ENCODE measurements around the gene HRH3. TPM values are rescaled to one million over a fixed set of nuclear protein-coding genes. Genes with fewer than 3 reads are reported as not detected.

Gene HRH3
- total RNA-seq, 1 donor from 2014 or later, result 0.09 TPM

GRCh38 chr20:62241506-62241905 is 21.4 kb upstream of the HRH3 start:
- DNase-seq (ENCODE audit: low spot score), result no peak
- peaks cover 12% of the 10 kb centered on the region for H3F3A ChIP-seq (ENCODE audit: low read depth)
- TF ChIP-seq EZH2phosphoT487 (IDR thresholded peaks at IDR 0.05) (no peak), EZH2 (IDR thresholded peaks at IDR 0.05) (no peak)
- TF ChIP-seq, protein P1, sequence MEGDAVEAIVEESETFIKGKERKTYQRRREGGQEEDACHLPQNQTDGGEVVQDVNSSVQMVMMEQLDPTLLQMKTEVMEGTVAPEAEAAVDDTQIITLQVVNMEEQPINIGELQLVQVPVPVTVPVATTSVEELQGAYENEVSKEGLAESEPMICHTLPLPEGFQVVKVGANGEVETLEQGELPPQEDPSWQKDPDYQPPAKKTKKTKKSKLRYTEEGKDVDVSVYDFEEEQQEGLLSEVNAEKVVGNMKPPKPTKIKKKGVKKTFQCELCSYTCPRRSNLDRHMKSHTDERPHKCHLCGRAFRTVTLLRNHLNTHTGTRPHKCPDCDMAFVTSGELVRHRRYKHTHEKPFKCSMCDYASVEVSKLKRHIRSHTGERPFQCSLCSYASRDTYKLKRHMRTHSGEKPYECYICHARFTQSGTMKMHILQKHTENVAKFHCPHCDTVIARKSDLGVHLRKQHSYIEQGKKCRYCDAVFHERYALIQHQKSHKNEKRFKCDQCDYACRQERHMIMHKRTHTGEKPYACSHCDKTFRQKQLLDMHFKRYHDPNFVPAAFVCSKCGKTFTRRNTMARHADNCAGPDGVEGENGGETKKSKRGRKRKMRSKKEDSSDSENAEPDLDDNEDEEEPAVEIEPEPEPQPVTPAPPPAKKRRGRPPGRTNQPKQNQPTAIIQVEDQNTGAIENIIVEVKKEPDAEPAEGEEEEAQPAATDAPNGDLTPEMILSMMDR (IDR thresholded peaks at IDR 0.05), result no peak
- H3K4me2 ChIP-seq, result no peak overlapping the region
- H3K79me2 ChIP-seq (ENCODE audit: low read depth), result peaks cover 79% of the 10 kb centered on the region
- no peaks in the 10 kb centered on the region for H3K9me3 Mint-ChIP-seq
- peak overlapping the region; percentile 38 for H3K4me3 Mint-ChIP-seq
- H3K4me1 ChIP-seq, result peaks cover 17% of the 10 kb centered on the region
- H3K4me1 Mint-ChIP-seq, result peaks cover 32% of the 10 kb centered on the region
- H4K20me1 ChIP-seq (ENCODE audit: low read depth), result peaks cover 79% of the 10 kb centered on the region
- H3K36me3 Mint-ChIP-seq, result peaks cover 8% of the 10 kb centered on the region
- H3K9ac ChIP-seq, result no peak overlapping the region
- no peak overlapping the region for H3K27ac Mint-ChIP-seq
- H3K36me3 ChIP-seq, result no peaks in the 10 kb centered on the region
- no peaks in the 10 kb centered on the region for H3K27me3 ChIP-seq
- no peak overlapping the region for H3K4me3 ChIP-seq
- H3K27me3 Mint-ChIP-seq (ENCODE audit: insufficient read depth, low read depth), result peaks cover 2% of the 10 kb centered on the region
- no peak overlapping the region for H2AFZ ChIP-seq (replicated peaks)
- H3K9me3 ChIP-seq (ENCODE audit: low read depth), result no peaks in the 10 kb centered on the region
- H3K27ac ChIP-seq, result no peak overlapping the region

DNA sequence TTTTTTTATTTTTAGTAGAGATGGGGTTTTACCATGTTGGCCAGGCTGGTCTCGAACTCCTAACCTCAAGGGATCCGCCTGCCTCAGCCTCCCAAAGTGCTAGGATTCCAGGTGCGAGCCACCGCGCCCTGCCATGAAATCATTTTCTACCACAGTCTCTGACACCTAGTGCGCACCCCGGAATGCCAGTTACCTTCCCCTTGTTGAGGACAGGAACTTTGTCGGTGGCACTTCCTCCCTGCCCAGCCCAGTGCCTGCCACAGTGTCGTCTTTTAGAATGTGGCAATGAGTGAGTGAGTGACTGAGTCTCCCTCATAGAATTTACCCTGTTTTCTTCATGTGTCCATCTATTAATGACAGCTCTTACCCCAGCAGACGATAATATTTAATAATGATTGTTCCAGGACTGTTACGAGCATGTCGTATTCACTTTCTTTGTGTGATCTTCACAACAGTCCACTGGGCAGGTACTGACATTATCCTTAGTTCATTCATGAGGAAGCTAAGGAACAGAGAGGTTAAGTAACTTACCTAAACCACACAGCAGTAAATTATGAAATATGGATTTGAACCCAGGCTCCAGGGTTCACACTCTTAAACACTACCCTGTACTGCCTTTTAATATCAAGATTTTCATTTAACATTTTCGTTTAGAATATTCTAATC is 20.1 kb upstream of the HRH3 start:
- H3K4me3 ChIP-seq, result no peak overlapping the region
- H3K79me2 ChIP-seq (ENCODE audit: low read depth), result peaks cover 66% of the 10 kb centered on the region

GRCh38 chr20:62239278-62239879 is 19.3 kb upstream of the HRH3 start:
- H3K79me2 ChIP-seq (ENCODE audit: low read depth), result peaks cover 58% of the 10 kb centered on the region
- H3F3A ChIP-seq (ENCODE audit: low read depth), result peaks cover 12% of the 10 kb centered on the region
- peak overlapping the region; percentile 90 for H3K4me3 ChIP-seq
- H3K36me3 ChIP-seq, result no peaks in the 10 kb centered on the region
- DNase-seq (ENCODE audit: low spot score), result no peak
- H3K27ac Mint-ChIP-seq, result no peak overlapping the region
- no peak overlapping the region for H2AFZ ChIP-seq (replicated peaks)
- no peaks in the 10 kb centered on the region for H3K27me3 ChIP-seq
- H3K9ac ChIP-seq, result peak overlapping the region; percentile 76
- TF ChIP-seq EZH2 (IDR thresholded peaks at IDR 0.05) (no peak), EZH2phosphoT487 (IDR thresholded peaks at IDR 0.05) (no peak)
- TF ChIP-seq, protein P1 (IDR thresholded peaks at IDR 0.05), result no peak
- peaks cover 49% of the 10 kb centered on the region for H3K4me1 Mint-ChIP-seq
- H3K4me3 Mint-ChIP-seq, result peak overlapping the region; percentile 92
- peaks cover 58% of the 10 kb centered on the region for H4K20me1 ChIP-seq (ENCODE audit: low read depth)
- H3K27me3 Mint-ChIP-seq (ENCODE audit: insufficient read depth, low read depth), result peaks cover 4% of the 10 kb centered on the region
- no peak overlapping the region for H3K27ac ChIP-seq
- H3K9me3 ChIP-seq (ENCODE audit: low read depth), result no peaks in the 10 kb centered on the region
- H3K4me2 ChIP-seq, result peak overlapping the region; percentile 98
- H3K4me1 ChIP-seq, result peaks cover 23% of the 10 kb centered on the region
- peaks cover 8% of the 10 kb centered on the region for H3K36me3 Mint-ChIP-seq
- H3K9me3 Mint-ChIP-seq, result no peaks in the 10 kb centered on the region

More for the DNA sequence above, 20.1 kb upstream of the HRH3 start:
- H3K9me3 Mint-ChIP-seq, result no peaks in the 10 kb centered on the region
- no peak for DNase-seq (ENCODE audit: low spot score)
- peaks cover 8% of the 10 kb centered on the region for H3K36me3 Mint-ChIP-seq
- H3K4me1 Mint-ChIP-seq, result peaks cover 43% of the 10 kb centered on the region
- Histone ChIP-seq H3K9me3 (ENCODE audit: low read depth) (no peaks in the 10 kb centered on the region), H4K20me1 (ENCODE audit: low read depth) (peaks cover 65% of the 10 kb centered on the region), H3K36me3 (no peaks in the 10 kb centered on the region), H3K4me1 (peaks cover 23% of the 10 kb centered on the region), H3K27ac (no peak overlapping the region), H3F3A (ENCODE audit: low read depth) (peaks cover 12% of the 10 kb centered on the region), H3K9ac (no peak overlapping the region), H2AFZ (replicated peaks) (no peak overlapping the region), H3K27me3 (no peaks in the 10 kb centered on the region), H3K4me2 (peak overlapping the region; percentile 98)
- TF ChIP-seq, protein P1 (IDR thresholded peaks at IDR 0.05), result no peak
- TF ChIP-seq EZH2phosphoT487 (IDR thresholded peaks at IDR 0.05) (no peak), EZH2 (IDR thresholded peaks at IDR 0.05) (no peak)
- H3K27ac Mint-ChIP-seq, result no peak overlapping the region
- peak overlapping the region; percentile 92 for H3K4me3 Mint-ChIP-seq
- peaks cover 2% of the 10 kb centered on the region for H3K27me3 Mint-ChIP-seq (ENCODE audit: insufficient read depth, low read depth)
